Islet of Langerhans (tissue), 1 donor: ENCODE data around the gene PPP1R2C.

ENCODE experiments used
- FAIRE-seq: peaks from one replicate; lab custom pipeline; 2011; peaks lifted over from hg19 to GRCh38; lab: Jason Lieb, UNC

The PPP1R2C gene

GRCh38 chrX:42748067-42748850 is 29.7 kb downstream of the PPP1R2C start:
- FAIRE-seq: no peak

DNA sequence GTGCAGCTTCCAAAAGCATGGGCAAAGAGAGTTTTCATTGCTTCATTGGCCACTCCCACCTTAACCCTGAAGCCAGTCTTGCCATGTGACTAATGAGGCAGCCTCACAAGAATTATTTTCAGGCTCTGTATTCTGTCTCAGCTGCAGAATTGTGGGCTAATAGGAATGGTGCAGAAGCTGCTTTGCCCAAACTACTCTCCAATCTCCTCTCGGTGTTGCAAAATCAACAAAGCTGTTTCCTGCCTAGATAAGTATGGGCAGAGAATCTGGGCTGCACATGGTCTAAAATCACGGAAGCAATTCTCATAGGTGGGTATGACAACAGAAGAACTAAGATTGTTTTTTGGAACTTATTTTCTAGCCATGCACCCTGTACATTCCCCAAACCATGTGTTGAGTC is 31.4 kb downstream of the PPP1R2C start:
- FAIRE-seq: no peak

DNA sequence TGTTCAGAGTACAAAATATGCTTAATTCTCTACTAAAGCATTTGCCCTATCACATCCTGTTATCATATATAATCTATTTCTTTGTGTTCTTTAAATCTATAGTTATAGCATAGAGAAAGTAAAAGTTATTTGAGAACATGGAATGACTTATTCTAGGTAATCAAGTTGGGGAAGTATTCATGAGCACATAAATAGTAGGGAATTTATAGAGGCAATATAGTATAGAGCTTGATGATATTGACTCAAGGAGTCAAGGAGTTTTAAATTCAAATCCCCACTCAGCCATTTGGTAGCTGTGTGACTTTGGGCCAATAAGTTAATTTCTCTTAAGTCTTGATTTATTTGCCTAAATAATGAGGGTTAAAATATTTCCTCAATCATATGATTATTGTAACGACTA is 37.5 kb downstream of the PPP1R2C start:
- no peak for FAIRE-seq

DNA sequence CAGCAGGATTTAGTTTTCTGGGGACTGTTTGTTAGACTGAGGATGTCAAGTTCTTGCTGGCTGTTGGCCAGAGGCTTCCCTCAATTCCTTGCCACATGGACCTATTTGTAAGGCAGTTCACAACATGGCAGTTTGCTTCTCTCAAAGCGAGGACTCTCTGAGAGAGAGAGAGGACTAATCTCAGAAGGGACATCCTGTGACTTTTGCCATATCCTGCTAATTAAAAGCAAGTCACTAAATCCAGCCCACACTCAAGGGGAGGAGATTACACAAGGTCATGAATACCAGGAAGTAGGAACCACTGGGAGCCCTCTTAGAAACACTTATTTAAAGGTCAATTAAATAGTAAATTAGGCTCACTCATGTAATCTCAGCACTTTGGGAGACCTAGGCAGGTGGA is 38.2 kb downstream of the PPP1R2C start:
- FAIRE-seq: no peak

- no peak for FAIRE-seq
Observed at GRCh38 chrX:42739258-42739657, 38.7 kb downstream of the PPP1R2C start.

- FAIRE-seq: no peak
Observed at GRCh38 chrX:42738552-42738951, 39.4 kb downstream of the PPP1R2C start.

- no peak for FAIRE-seq
Observed at GRCh38 chrX:42735250-42735649, 42.7 kb downstream of the PPP1R2C start.

DNA sequence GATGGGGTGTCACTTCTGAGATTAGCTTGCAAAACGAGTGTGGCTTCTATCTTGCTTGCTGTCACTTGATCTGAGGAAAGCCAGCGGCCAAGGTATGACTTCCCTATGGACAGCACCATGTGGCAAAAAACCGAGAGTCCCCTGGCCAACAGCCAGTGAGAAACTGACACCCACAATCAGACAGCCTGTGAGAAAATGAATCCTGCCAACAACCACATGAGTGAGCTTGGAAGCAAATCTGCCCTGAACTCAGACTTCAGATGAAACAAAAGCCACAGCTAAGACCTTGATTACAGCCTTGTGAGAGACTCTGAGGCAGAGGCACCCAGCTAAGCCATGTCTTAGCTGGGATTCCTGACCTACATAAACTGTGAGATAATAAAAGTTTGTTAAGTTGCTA is 45.5 kb downstream of the PPP1R2C start:
- FAIRE-seq: no peak
